Bronchial epithelial cell (primary cell): Measurements from ENCODE around the gene FAT1. TPM values are rescaled to one million over a fixed set of nuclear protein-coding genes. Genes with fewer than 3 reads are reported as not detected.

Experiments used
- DNase-seq: peaks from one replicate; pipeline ENCODE4 v3.0.0-alpha.2; 2010; ENCODE audit warnings: low read depth
- FAIRE-seq: peaks from 2 replicates; lab custom pipeline; 2011; peaks lifted over from hg19 to GRCh38; lab: Jason Lieb, UNC
- H3K27me3 ChIP-seq: 2 replicates; pipeline ENCODE4 v1.5.1; 2011; ENCODE audit warnings: low read length; ENCODE audit not compliant: control insufficient read depth, insufficient read depth
- H3K36me3 ChIP-seq: 2 replicates; pipeline ENCODE4 v1.5.1; 2011; ENCODE audit warnings: low read length; ENCODE audit not compliant: control insufficient read depth, insufficient read depth
- H3K4me3 ChIP-seq: 2 replicates; pipeline ENCODE4 v1.5.1; 2011; ENCODE audit warnings: mild to moderate bottlenecking, low read depth, low read length, control low read depth
- total RNA-seq: library from RNA; depleted of rRNA; stranded (reverse); fragments of >200 nt; gene quantifications from 2 replicates; pipeline ENCODE4 v1.2.1, GENCODE V29; 2014
- TF ChIP-seq, protein P1 (sequence below): IDR thresholded peaks from 2 replicates; pipeline ENCODE4 v1.5.1; 2011; ENCODE audit warnings: mild to moderate bottlenecking, moderate library complexity, low read length, control low read depth, inconsistent platforms; ENCODE audit not compliant: insufficient read depth, severe bottlenecking

FAT1 gene
- total RNA-seq, 1 donor from 2014 or later = 237 TPM

GRCh38 chr4:186642530-186642929, 81.1 kb downstream of the FAT1 start:
- Histone ChIP-seq H3K36me3 (peaks cover 6% of the 10 kb centered on the region), H3K27me3 (no peaks in the 10 kb centered on the region), H3K4me3 (no peak overlapping the region)
- TF ChIP-seq, protein P1, sequence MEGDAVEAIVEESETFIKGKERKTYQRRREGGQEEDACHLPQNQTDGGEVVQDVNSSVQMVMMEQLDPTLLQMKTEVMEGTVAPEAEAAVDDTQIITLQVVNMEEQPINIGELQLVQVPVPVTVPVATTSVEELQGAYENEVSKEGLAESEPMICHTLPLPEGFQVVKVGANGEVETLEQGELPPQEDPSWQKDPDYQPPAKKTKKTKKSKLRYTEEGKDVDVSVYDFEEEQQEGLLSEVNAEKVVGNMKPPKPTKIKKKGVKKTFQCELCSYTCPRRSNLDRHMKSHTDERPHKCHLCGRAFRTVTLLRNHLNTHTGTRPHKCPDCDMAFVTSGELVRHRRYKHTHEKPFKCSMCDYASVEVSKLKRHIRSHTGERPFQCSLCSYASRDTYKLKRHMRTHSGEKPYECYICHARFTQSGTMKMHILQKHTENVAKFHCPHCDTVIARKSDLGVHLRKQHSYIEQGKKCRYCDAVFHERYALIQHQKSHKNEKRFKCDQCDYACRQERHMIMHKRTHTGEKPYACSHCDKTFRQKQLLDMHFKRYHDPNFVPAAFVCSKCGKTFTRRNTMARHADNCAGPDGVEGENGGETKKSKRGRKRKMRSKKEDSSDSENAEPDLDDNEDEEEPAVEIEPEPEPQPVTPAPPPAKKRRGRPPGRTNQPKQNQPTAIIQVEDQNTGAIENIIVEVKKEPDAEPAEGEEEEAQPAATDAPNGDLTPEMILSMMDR = no peak
- FAIRE-seq (no peak), DNase-seq (no peak)

GRCh38 chr4:186634591-186635128, 89.0 kb downstream of the FAT1 start:
- Histone ChIP-seq H3K27me3 (no peaks in the 10 kb centered on the region), H3K36me3 (peaks cover 17% of the 10 kb centered on the region), H3K4me3 (no peak overlapping the region)
- TF ChIP-seq, protein P1 = no peak
- FAIRE-seq = no peak
- DNase-seq = no peak

DNA sequence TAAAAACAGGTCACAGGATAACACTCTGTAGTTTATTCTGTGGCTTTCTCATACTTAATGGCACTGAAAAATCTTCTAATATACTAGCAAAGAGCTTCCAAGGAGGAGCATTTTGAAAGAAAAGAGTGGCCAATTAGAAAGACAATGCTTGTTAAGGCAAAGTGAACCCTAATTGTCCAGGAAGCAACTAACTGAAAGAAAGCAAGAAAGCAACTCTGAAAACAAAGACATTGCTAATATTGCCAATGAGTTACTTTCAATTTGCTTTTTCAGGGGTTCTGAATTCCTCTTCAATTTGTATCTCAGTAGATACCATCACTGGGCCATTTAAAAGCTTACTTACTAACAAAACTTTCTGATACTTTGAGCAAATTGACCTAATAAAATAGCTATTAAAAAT, 89.8 kb downstream of the FAT1 start:
- FAIRE-seq (no peak), DNase-seq (no peak)
- peaks cover 15% of the 10 kb centered on the region for H3K36me3 ChIP-seq
- H3K4me3 ChIP-seq = no peak overlapping the region
- TF ChIP-seq, protein P1 = no peak
- no peaks in the 10 kb centered on the region for H3K27me3 ChIP-seq

GRCh38 chr4:186630128-186630527, 93.5 kb downstream of the FAT1 start:
- no peak for DNase-seq
- H3K4me3 ChIP-seq = no peak overlapping the region
- FAIRE-seq = peak; percentile 77
- no peaks in the 10 kb centered on the region for H3K27me3 ChIP-seq
- peaks cover 22% of the 10 kb centered on the region for H3K36me3 ChIP-seq
- TF ChIP-seq, protein P1 = no peak

- no peaks in the 10 kb centered on the region for H3K27me3 ChIP-seq
- no peak for DNase-seq
- H3K4me3 ChIP-seq = no peak overlapping the region
- TF ChIP-seq, protein P1 = no peak
- H3K36me3 ChIP-seq = peaks cover 21% of the 10 kb centered on the region
- FAIRE-seq = no peak
These were observed 95.5 kb downstream of the FAT1 start for GRCh38 chr4:186628058-186628711.
